Femur (tissue), 1 donor: ENCODE measurements around the gene PPM1M.

ENCODE experiments used
- DNase-seq: peaks from one replicate; pipeline ENCODE4 v3.0.0-alpha.2; 2017

Gene PPM1M

DNA sequence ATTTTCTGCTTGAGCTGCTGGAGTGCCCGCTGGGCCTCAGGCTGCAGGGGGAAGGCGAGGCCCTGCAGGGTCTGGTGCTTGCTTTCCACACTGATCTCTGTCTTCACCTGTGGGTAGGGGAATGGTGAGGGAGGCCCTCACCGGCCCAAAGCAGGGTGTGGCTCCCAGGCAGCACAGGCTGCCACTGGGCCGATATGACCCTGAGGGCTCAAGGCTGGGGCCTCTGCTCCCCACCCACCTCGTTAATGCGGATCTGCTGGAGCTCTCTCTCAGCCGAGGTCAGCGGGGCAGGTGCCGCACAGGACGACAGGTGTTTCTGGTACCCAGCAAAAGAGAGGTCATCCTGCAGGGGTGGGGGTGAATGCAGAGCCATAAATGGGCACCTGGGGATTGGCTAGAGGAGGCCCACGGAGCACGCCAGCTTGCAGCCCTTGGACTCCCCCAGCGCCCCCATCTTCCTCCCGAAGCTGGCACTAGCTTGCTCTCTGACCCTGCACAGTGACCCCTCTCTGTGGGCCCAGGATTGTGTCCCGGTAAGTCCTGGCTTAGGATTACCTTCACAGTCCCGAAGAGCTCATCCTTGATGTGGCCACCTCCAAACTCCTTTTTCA lies 14.6 kb upstream of the PPM1M start:
- no peak for DNase-seq

DNA sequence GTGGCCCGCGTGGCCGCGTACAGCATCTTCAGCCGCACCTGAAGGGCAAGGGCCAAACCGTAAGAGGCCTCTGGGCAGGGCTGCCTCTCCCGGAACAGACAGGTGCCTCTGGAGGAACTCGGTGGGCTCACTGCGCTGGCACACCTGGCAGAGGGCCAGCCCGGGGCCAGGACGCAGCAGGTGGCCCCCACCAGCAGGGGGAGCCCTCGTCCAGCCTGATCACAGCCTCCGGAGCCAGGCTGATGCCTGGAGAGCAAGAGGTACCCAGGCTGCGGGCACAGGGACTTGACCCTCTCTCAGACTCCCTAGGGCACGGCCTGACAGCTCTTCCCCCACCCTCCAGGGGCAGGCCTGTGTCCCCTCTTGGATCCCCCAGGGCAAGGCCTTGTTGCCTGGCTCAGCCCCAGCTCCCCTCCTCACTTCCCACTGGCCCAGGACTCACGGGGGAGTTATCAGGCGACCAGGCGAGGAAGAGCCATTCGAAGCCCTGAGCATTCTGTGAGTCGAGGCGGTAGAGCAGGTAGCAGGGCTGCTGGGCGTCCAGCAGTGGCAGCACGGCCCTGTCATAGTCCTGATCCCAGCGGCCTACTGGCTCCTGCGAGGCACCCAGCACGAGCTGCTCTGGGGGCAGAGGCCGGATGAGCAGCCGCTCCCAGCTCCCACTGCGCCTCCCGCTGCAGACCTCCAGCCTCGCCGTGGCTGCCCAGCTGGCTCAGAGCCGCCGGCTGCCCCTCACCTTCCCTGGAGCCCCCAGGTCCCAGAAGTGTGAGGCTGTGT lies 13.9 kb upstream of the PPM1M start:
- peak; percentile 72 for DNase-seq

DNA sequence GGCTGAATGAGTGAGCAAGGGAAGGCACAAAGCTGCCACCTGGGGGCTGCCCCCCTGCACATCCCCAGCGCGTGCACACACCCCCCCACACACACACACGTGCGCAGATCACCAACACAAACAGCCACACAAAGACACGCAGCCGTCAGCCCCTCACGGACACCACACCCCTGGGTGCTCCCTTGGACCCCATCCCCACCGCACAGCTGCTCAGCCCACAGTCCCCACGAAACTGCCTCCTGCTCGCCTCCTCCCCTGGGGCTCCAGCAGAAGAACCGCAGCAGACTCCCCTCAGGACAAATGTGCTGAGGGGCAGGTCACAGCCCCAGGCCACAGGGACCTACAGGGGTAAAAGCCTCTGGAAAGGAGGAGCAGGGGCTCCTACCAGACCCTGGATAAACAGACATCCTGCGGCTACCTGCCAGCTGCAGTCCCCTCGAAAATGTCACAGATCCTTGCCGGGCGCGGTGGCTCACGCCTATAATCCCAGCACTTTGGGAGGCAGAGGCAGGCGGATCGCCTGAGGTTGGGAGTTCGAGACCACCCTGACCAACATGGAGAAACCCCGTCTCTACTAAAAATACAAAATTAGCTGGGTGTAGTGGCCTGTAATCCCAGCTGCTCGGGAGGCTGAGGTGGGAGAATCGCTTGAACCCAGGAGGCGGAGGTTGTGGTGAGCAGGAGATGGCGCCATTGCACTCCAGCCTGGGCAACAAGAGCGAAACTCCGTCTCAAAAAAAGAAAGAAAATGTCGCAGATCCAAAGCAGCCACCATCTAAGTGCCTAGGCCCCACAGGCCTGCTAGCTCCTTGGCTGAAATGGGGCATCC lies 13.1 kb upstream of the PPM1M start:
- DNase-seq: no peak

GRCh38 chr3:52233108-52233591 lies 12.4 kb upstream of the PPM1M start:
- DNase-seq: no peak

DNA sequence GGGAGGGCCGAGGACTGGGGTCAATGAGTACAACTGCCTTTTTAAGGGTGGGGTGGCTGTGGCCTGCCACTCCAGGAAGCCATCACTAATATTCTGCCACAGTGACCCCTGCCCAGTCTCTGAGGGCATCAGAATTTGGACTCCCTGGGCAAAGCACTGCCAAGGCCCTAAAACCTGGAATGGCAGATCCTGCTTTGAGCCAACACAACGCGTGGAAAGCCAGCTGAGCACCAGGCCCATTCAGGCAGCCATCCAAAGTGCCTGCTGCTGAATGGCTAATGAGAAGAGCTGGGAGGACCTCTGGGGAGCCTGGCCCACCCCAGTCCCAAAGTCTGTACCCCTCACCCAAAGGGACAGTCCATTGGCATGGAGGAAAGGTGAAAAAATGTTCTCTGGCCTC lies 11.6 kb upstream of the PPM1M start:
- DNase-seq: no peak

DNA sequence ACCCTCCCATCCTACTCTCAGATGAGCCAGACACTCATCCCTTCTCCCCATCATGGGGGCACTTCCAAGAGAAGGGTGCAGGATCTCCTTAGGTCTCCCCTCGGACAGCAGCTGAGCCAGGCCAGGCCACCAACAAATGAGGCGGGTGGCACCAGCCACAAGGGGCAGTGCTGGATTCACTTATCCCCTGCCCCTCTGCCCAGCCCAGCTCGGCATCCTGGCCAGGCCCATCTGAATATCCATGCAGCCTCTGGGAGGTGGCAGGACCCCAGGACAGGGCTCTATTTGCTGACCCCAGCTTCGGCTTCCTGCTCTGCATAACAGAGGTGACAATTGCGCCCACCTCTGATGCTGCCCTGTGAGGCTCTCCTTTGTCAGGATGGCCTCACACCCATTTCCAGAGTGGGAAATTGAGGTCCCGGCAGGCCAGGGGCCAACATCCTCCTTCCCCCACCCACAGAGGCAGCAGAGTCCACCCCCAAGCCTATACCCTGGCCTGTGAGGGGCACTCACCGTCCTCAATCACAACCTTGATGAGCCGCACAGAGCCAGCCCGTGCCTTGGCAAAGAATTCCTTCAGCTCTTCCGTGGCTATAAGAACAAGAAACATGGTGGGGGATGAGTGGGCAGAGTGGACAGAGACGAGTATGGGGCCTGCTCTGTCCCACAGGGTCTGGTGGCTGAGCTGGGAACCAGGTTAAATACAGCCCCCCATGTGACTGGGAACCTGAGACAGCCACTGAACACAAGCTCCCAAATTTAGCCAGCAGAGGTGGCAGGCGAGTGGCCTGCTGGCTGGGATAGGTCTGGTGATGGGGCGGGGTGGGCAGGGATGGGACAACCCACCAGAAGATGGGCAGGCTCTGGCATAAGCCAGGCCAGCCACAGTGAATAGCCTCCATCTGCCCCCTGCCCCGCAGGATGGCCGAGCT lies 10.8 kb upstream of the PPM1M start:
- no peak for DNase-seq

GRCh38 chr3:52236424-52236886 lies 9.1 kb upstream of the PPM1M start:
- no peak for DNase-seq

DNA sequence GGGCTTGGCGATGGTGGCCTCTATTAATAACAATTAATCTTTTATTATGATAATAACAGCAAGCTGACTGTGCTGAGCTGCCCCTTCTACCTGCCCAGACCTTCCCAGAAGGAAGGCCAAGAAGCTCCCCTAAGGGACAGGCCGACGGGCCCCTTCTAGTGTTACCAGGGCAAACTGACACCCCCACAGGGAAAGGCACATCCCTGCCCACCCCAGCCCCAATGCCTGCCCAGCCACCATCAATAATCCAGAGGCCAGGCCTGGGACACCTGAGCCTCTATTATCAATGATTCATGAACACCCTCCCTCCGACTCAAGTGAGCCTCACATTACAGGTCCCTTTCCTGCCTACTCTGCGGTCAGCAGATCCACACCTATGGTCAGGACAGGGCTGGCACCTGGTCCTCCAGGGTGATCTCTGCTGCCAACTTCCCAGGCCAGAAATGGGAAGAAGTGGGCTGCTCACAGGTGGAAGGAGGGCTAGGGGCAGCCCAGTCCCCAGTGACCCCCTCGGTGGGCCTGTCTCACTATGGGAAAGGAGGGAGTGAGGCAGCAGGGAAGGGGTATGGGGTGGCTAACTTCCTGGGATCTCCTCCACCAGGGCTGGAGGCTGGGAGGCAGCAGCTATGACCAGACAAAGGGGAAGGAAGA lies 8.4 kb upstream of the PPM1M start:
- no peak for DNase-seq

DNA sequence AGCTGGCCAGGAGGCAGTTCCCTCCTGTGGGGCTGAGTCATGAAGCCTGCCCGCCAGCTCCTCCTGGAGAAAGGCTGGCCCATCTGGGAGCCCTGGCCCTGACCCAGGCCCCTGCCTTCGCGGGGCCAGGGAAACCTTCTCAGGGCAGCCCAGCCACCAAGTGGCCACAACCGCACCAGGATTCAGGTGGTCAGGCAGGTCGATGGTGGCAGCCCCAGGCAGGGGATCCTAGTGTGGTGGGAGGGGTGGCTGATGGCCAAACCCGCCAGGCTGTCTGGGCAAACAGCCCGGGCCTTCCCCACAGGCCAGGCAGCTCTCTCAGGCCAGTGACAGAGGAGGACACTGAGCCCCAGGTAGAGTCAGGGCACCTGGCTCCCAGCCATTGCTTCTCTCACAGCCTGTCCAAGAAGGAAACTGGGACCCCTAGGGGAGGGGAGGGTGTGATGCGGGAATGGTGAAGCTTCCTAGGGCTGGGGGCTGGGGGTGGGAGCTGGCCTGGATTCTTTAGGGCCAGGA lies 7.8 kb upstream of the PPM1M start:
- peak; percentile 79 for DNase-seq

GRCh38 chr3:52238193-52238760 lies 7.3 kb upstream of the PPM1M start:
- DNase-seq: no peak

GRCh38 chr3:52238761-52239701 lies 6.5 kb upstream of the PPM1M start, which contains the start of gene TWF2:
Gene TWF2, minus strand, starts transcription at chr3:52239158. Its CDS starts 142 bp downstream, at chr3:52239016.
- peak; percentile 90 for DNase-seq

DNA sequence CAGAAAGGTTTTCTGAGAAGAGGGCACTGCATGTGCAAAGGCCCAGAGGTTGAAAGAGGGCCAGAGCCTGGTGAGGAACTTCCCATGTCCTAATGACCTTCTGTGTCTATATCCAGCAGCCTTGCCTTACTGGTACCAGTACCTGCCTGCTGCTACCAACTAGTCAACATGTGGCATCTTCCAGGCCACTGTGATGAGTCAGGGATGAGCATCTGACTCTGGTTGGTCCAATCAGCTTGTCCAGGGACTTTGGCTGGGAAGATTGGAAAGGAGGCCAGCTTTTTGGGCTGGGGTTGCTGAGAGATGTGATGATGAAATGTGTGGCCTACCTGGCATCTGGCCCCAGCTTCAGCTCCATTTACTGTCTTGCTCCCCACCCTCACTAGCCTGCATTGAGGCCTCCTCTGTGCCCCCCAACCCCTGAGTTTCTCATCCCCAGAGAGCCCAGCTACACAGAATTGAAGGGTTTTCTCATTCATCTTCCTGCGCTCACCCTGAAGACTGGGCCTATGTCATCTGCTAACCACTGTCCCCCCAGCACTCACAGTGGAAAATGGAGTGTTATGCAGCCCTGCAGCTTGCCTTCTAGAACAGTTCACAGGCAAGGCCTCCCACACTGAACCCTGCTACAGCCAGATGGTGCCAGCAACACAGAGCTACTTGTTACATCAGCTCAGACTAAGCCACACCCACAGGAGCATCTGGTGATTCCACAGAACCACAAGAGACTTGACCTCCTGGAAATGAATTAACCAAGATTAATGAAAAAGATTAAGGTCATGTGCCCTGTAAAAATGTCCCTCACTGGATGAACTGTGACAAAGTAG lies 5.3 kb upstream of the PPM1M start:
- peak; percentile 37 for DNase-seq

DNA sequence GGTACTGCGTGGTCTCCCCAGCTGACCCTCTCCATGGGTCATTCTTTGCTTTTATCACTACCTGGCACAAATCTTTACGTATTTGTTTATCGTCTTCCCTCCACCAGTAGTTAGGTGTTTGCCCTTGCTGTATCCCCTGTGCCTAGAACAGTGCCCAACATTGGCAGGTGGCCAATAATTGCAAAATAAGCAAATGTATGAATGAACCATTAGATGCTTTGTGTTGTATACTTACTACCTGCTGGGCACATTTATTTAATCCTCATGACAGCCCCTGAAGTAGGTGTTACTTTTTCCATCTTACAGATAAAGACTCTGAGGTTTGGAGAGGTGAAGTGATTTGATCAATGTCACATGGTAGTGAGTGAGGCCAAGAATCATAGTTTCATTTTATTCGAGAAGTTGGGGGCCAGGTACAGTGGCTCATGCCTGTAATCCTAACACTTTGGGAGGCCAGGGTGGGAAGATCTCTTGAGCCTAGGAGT lies 4.6 kb upstream of the PPM1M start:
- DNase-seq: no peak

DNA sequence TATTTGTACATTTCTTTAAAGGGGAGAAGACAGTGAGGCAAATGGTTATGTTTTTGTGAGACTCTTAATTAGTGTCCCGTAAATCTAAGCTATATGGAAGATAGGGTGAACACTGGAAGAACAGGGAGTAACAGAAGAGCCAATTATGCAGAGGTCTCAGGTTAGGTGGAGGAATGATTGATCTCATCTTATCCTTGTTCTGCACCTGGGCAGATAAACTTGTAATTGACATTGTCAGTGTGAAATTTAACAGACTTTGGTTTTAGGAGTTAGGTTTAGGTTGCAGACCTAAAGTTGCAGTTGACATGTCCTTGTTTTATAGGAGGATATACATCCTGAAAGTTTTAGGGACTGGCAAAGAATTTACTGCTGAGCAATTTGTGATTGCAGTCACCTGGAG lies 3.5 kb upstream of the PPM1M start:
- no peak for DNase-seq

- DNase-seq: no peak
Observed at GRCh38 chr3:52243791-52244628, 1.5 kb upstream of the PPM1M start.

- no peak for DNase-seq
Observed at GRCh38 chr3:52246264-52246620, 683 bp downstream of the PPM1M start.

GRCh38 chr3:52246728-52247408 lies 1.3 kb downstream of the PPM1M start:
- DNase-seq: no peak
